Prostate gland (tissue), 2 donors: ENCODE results near the gene DTYMK. TPM values are rescaled to one million over a fixed set of nuclear protein-coding genes. Genes with fewer than 3 reads are reported as not detected.

Source experiments
- DNase-seq: peaks from one replicate; pipeline ENCODE4 v3.0.0-alpha.2; 2019; ENCODE audit warnings: low spot score
- H3K27ac ChIP-seq, 2 donors: fragments of 200-600 bp; sonication (generic); 2 replicates each; pipeline ENCODE4 v1.5.1; 2017 to 2019
- H3K27me3 ChIP-seq: fragments of 200-600 bp; sonication (generic); replicated peaks from 2 replicates; pipeline ENCODE4 v1.5.1; 2019; ENCODE audit not compliant: insufficient read depth
- H3K36me3 ChIP-seq, 2 donors: fragments of 200-600 bp; sonication (generic); 1 replicate in 1 of 2; 2 replicates in 1 of 2; pipeline versions ENCODE4 v1.5.1 to v1.8.1; 2017 to 2019
- H3K4me1 ChIP-seq: fragments of 200-600 bp; sonication (generic); replicated peaks from 2 replicates; pipeline ENCODE4 v1.5.1; 2019
- H3K4me3 ChIP-seq, 2 donors: fragments of 200-600 bp; sonication (generic); 2 replicates each; pipeline ENCODE4 v1.5.1; 2017 to 2019
- H3K9me3 ChIP-seq: fragments of 200-600 bp; sonication (generic); 2 replicates; pipeline ENCODE4 v1.5.1; 2017
- POLR2A ChIP-seq: fragments of 450-650 bp; IDR thresholded peaks from one replicate; pipeline ENCODE4 v1.6.1; 2016; ENCODE audit warnings: antibody characterized with exemption, mild to moderate bottlenecking
- POLR2AphosphoS5 ChIP-seq: sonication (generic); formaldehyde crosslinking; IDR thresholded peaks from one replicate; pipeline ENCODE4 v1.6.1; 2017; ENCODE audit warnings: antibody characterized with exemption
- WGBS: methylation state at CpG from one replicate; pipeline ENCODE4 v1.1.5; 2018; 5-methylcytosine and 5-hydroxymethylcytosine counted together
- intact Hi-C: fragments of 100-400 bp; cut with DNase I; formaldehyde crosslinking; loops from one replicate; pipeline ENCODE4 v1.14.2; 2022
- total RNA-seq, 2 donors: library from RNA; depleted of rRNA; stranded (reverse); fragments of >200 nt; gene quantifications; one replicate each; pipeline ENCODE4 v1.1.0, GENCODE V29; 2016
- TF ChIP-seq, protein P1 (sequence below), 4 experiments: fragments of 200-600 bp in 2 of 4; fragments of 450-650 bp in 2 of 4; sonication (generic) in 2 of 4; IDR thresholded peaks; 1 replicate in 3 of 4; 2 replicates in 1 of 4; pipeline ENCODE4 v1.5.1; 2016 to 2019; ENCODE audit warnings: antibody characterized with exemption in 4 of 4, mild to moderate bottlenecking in 2 of 4, moderate library complexity in 2 of 4

The DTYMK gene, protein sequence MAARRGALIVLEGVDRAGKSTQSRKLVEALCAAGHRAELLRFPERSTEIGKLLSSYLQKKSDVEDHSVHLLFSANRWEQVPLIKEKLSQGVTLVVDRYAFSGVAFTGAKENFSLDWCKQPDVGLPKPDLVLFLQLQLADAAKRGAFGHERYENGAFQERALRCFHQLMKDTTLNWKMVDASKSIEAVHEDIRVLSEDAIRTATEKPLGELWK
- 10 to 100 TPM; 26.0 to 35.8 TPM for total RNA-seq

DNA sequence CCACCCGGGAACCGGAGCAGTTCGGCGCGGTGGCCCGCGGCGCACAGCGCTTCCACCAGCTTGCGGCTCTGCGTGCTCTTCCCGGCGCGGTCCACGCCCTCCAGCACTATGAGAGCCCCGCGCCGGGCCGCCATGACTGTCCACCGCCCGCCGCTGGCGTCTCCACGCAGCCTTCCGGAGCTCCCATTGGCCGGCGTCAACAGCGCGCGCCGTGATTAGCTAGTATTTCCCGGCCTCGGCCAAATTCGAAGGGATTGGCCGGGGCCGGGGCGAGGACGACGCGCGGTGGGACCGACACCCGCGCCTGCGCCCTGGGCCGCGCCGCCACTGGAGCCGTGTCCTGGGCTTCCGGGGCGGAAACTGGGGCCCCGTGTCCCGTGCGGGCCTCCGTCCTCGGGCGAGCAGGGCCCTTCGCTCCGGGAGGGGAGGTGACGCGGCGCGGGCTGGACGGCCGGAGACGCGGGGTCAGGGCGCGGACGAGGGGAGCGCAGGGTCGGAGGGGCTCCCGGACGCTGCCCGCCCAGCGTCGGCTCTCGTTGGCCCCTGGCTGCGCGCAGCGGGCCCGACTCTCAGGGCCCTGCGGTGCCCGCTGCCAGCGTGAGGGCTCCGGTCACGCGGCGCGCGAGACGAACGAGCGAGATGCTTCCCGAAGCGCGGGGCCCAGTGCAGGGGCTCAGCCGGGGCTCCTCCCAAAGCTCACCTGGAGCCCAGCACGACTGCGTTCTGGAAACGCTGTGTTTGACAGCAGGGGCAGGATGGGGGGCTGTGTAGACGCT lies at the start of gene DTYMK:
DTYMK (minus strand) TSS at position 166 of the 776 bp plus-strand sequence; CDS start at position 134, 32 bp downstream.
- Histone ChIP-seq H3K36me3 (no peaks in the 10 kb centered on the region), H3K9me3 (no peaks in the 10 kb centered on the region), H3K4me3 (peak within 1 kb of the TSS; percentile 81 to 88), H3K4me1 (peaks cover 9% of the 10 kb centered on the region), H3K27ac (peak within 1 kb of the TSS; percentile 87 to 90), H3K27me3 (no peaks in the 10 kb centered on the region)
- intact Hi-C loops = no loop called here
- peak; percentile 97 for DNase-seq
- TF ChIP-seq, protein P1, sequence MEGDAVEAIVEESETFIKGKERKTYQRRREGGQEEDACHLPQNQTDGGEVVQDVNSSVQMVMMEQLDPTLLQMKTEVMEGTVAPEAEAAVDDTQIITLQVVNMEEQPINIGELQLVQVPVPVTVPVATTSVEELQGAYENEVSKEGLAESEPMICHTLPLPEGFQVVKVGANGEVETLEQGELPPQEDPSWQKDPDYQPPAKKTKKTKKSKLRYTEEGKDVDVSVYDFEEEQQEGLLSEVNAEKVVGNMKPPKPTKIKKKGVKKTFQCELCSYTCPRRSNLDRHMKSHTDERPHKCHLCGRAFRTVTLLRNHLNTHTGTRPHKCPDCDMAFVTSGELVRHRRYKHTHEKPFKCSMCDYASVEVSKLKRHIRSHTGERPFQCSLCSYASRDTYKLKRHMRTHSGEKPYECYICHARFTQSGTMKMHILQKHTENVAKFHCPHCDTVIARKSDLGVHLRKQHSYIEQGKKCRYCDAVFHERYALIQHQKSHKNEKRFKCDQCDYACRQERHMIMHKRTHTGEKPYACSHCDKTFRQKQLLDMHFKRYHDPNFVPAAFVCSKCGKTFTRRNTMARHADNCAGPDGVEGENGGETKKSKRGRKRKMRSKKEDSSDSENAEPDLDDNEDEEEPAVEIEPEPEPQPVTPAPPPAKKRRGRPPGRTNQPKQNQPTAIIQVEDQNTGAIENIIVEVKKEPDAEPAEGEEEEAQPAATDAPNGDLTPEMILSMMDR (IDR thresholded peaks at IDR 0.05) = peak in 1 of 4 experiments; percentile 13
- TF ChIP-seq POLR2AphosphoS5 (peak; percentile 89), POLR2A (peak; percentile 68)
- 0% methylated on average over 46 of the region's 102 CpGs for WGBS

DNA sequence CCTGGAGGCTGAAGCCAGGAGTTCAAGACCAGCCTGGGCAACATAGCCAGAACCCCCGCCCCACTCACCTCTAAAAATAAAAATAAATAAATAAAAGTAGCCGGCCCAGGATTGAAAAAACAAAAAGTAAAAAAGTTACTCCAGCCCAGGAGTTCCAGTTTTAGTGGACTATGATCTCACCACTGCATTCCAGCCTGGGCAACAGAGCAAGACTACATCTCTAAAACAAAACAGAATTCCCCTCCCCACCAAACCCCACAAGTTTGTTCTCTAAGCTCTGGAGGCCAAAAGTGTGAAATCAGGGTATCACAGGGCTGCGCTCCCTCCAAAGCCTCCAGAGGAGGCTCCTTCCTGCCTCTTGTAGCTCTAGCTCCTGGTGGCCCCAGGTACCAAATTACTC lies 49.5 kb upstream of the DTYMK start:
- DNase-seq = no peak
- 81% methylated on average over 3 of the region's 3 CpGs for WGBS
- intact Hi-C loops = no loop called here
- Histone ChIP-seq H3K27me3 (no peaks in the 10 kb centered on the region), H3K4me1 (no peaks in the 10 kb centered on the region), H3K9me3 (no peaks in the 10 kb centered on the region), H3K36me3 (no peaks in the 10 kb centered on the region), H3K27ac (no peak overlapping the region), H3K4me3 (no peak overlapping the region)
- TF ChIP-seq, protein P1 (IDR thresholded peaks at IDR 0.05) = no peak
- no peak for TF ChIP-seq POLR2A
- TF ChIP-seq POLR2AphosphoS5 = no peak

DNA sequence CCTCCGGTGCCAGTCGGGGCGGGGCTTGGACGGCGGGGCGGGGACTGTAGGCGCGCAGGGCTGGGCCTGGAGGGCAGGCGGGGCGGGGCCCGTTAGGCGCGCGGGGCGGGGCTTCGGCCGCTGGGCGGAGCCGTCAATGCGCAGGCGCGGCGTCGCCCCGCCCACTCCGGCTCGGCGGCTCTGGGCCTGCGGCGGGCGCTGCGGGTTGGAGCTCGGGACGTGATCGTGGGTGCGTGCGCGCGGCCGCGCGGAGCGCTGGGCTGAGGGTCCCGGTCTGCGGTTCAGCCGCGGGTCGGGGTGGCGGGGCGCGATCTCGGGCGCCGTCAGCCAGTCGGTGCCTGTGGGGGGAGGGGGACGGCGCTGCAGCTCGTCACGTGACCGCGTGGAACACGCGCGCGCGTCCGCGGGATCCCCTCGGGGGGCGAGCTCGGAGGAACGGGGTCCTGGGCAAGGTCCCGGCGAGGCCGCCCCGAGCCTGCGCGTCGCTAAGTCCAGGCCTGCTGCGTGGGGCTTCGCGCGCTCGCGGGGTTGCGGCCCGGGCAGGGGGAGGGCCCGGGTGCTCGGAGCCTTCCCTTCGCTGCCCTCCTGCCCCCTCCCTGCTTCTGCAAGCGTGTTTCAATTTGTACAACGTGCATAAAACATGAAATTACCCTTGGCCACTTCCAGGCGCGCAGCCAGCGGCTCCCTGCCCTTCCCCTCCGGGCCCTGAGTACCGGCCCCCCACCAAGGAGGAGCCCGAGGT lies 48.0 kb upstream of the DTYMK start, which contains the start of gene D2HGDH:
D2HGDH (plus strand) TSS at position 164 of the 742 bp plus-strand sequence. CDS start 595 bp downstream, outside the sequence.
- Histone ChIP-seq H3K36me3 (no peaks in the 10 kb centered on the region), H3K4me3 (peak within 1 kb of the TSS; percentile 79 to 93), H3K9me3 (no peaks in the 10 kb centered on the region), H3K4me1 (no peaks in the 10 kb centered on the region), H3K27me3 (no peaks in the 10 kb centered on the region), H3K27ac (peak within 1 kb of the TSS; percentile 82 to 90)
- WGBS = 1% methylated on average over 25 of the region's 98 CpGs
- TF ChIP-seq POLR2A (peak; percentile 77), POLR2AphosphoS5 (no peak)
- TF ChIP-seq, protein P1 (IDR thresholded peaks at IDR 0.05) = peak in 1 of 4 experiments; percentile 3
- DNase-seq = peak; percentile 92
- intact Hi-C loops = loop anchor here (5.0 kb wide), 1 partner anchor 143 kb away; no protein-coding TSS in a partner anchor

DNA sequence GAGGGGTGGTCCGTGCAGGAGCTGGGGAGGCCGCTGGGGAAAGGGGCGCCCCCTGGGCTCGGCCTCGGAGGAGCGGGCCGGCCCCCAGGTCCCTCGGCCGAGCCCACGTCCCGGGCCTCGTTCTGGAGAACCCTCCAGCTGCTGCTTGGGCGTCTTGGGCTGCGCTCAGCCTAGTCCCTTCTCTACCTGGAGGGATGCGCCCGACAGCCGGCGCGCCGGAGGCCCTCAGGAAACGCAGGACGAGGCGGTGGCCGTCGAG lies 47.5 kb upstream of the DTYMK start:
- WGBS = 5% methylated on average over 21 of the region's 25 CpGs
- no peaks in the 10 kb centered on the region for H3K27me3 ChIP-seq
- peak overlapping the region; percentile 82 to 90 for H3K27ac ChIP-seq
- intact Hi-C loops = loop anchor here (5.0 kb wide), 1 partner anchor 143 kb away; no protein-coding TSS in a partner anchor
- no peaks in the 10 kb centered on the region for H3K4me1 ChIP-seq
- TF ChIP-seq POLR2AphosphoS5 (no peak), POLR2A (no peak)
- TF ChIP-seq, protein P1 (IDR thresholded peaks at IDR 0.05) = no peak
- no peaks in the 10 kb centered on the region for H3K36me3 ChIP-seq
- DNase-seq = no peak
- no peaks in the 10 kb centered on the region for H3K9me3 ChIP-seq
- H3K4me3 ChIP-seq = peak overlapping the region; percentile 79 to 93
